ENCODE measurements around the gene FZD4.

FZD4 gene

GRCh38 chr11:86904001-86904400 is 51.2 kb downstream of the FZD4 start:
- DNase-seq = no peak

- DNase-seq = no peak
These were observed 52.9 kb downstream of the FZD4 start for GRCh38 chr11:86902345-86902744.

- no peak for DNase-seq
These were observed 53.6 kb downstream of the FZD4 start for GRCh38 chr11:86901599-86901998.

- no peak for DNase-seq
These were observed 55.0 kb downstream of the FZD4 start for GRCh38 chr11:86900162-86900561.

GRCh38 chr11:86898689-86899088 is 56.5 kb downstream of the FZD4 start:
- DNase-seq = no peak

DNA sequence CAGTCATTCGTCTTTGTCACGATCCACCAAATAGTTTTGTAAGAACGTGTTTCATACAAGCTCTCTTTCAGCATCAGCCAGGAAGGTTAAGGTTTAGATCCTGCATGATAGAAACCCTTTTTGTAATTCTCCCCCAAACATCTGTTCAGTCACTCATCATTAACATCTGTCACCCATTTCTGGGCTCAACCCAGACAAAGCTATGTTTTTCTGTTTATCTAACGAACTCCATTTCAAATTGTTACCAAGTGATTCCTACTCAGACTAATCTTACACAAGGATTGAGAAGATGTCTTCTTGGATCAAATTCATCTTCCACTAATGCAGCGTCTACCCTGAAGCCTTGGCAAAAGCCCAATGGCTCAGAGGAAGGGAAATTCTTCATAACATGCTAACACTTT is 58.8 kb downstream of the FZD4 start:
- no peak for DNase-seq
